ENCODE measurements around the gene GPATCH3. TPM values are rescaled to one million over a fixed set of nuclear protein-coding genes. Genes with fewer than 3 reads are reported as not detected.
A peak's percentile ranks its signal among the peaks of the same experiment; 100 is the strongest.

The GPATCH3 gene
- total and polyA plus RNA-seq, 2 of the 8 experiments (the other 6 are each of a cell fraction or from before 2014, with no cell fraction given): 7.9 to 17.4 TPM

- Histone ChIP-seq H2BK12ac (ENCODE audit: low read depth, low read length) (peak within 1 kb of the TSS; percentile 21; the same call in 1 of the 2 replicates), H3K79me1 (ENCODE audit: low read depth, low read length) (0 out of 2 replicates have a peak, but pooled peaks cover 1% of the 10 kb centered on the region), H2BK120ac (replicated peaks; ENCODE audit: low read depth, low read length) (no peak within 1 kb of the TSS), H4K8ac (ENCODE audit: extremely low read depth, insufficient read depth, low read length) (peak within 1 kb of the TSS; percentile 96), H4K91ac (replicated peaks; ENCODE audit: insufficient read length, low read length) (peak within 1 kb of the TSS; percentile 91), H3K14ac (ENCODE audit: insufficient read length) (no peak within 1 kb of the TSS), H3K36me3 (ENCODE audit: control insufficient read depth in 2 of 4, insufficient read depth in 4 of 4, low read length in 3 of 4) (peaks cover 12 to 39% (median 28%) of the 10 kb centered on the region in 4 experiments; a peak in 7 of 8 replicates), H3K9ac (replicated peaks in 1 of 4; ENCODE audit: extremely low read depth in 1 of 4, low read depth in 3 of 4, low read length in 3 of 4) (peak within 1 kb of the TSS; percentile 72 to 86 (median 83)), H3K4me1 (replicated peaks in 1 of 4; ENCODE audit: control insufficient read depth in 3 of 4, insufficient read depth in 4 of 4, low read length in 3 of 4) (peaks cover 0 to 8% (median 3%) of the 10 kb centered on the region in 4 experiments; a peak in 3 of 7 replicates), H3K23me2 (ENCODE audit: low read depth, low read length) (peaks cover 12% of the 10 kb centered on the region; the same call in 1 of the 2 replicates), H3K23ac (ENCODE audit: insufficient read length) (no peak within 1 kb of the TSS), H3K27me3 (replicated peaks in 1 of 4; ENCODE audit: control insufficient read depth in 3 of 4, extremely low read depth in 1 of 4, insufficient read depth in 3 of 4, low read length in 3 of 4) (no peaks in the 10 kb centered on the region), H3K27ac (ENCODE audit: low read depth, low read length) (peak within 1 kb of the TSS; percentile 58), H2AFZ (ENCODE audit: low read length) (no peak within 1 kb of the TSS; the same call in 1 of the 2 replicates), H4K20me1 (replicated peaks in 1 of 2; ENCODE audit: control insufficient read depth in 1 of 2, insufficient read depth in 2 of 2, low read length in 2 of 2) (peaks cover 2 to 5% of the 10 kb centered on the region in 2 experiments), H4K5ac (ENCODE audit: insufficient read length, low read depth, low read length) (peak within 1 kb of the TSS; percentile 70), H3K79me2 (ENCODE audit: control insufficient read depth in 1 of 2, insufficient read depth in 2 of 2, low read length in 2 of 2) (peaks cover 0 to 12% of the 10 kb centered on the region in 2 experiments; a peak in 2 of 4 replicates), H2BK5ac (ENCODE audit: low read depth, low read length) (peak within 1 kb of the TSS; percentile 93), H3K56ac (replicated peaks; ENCODE audit: insufficient read length, low read depth, low read length) (peak within 1 kb of the TSS; percentile 78), H3K4me3 (ENCODE audit: extremely low read depth in 1 of 4, insufficient read depth in 2 of 4, low read depth in 3 of 4, low read length in 4 of 4) (peak within 1 kb of the TSS; percentile 77 to 80 (median 80)), H2BK20ac (ENCODE audit: low read length) (no peak within 1 kb of the TSS), H2AK5ac (ENCODE audit: low read depth, low read length) (no peak within 1 kb of the TSS), H3K4ac (replicated peaks; ENCODE audit: insufficient read length, low read depth, low read length) (peak within 1 kb of the TSS; percentile 21), H2BK15ac (ENCODE audit: low read length) (no peak within 1 kb of the TSS), H3K18ac (ENCODE audit: extremely low read depth, low read length) (peak within 1 kb of the TSS; percentile 83), H3K9me3 (ENCODE audit: insufficient read depth in 2 of 2, low read depth in 1 of 2, low read length in 1 of 2) (no peaks in the 10 kb centered on the region), H3K4me2 (ENCODE audit: insufficient read depth in 1 of 2, low read depth in 2 of 2, low read length in 2 of 2) (peak within 1 kb of the TSS; percentile 79 to 97)
- ChIA-PET CTCF (ENCODE audit: partially characterized antibody) (interaction anchor here (0.6 to 31.7 kb wide), 10 partner anchors 10 to 351 kb away, joined by 3 to 547 read pairs (median 4); partner anchors contain the start of genes GPATCH3 and SFN), POLR2A (ENCODE audit: partially characterized antibody) (interaction anchor here (0.7 to 6.5 kb wide), 24 partner anchors 9 to 117 kb away, joined by 3 to 66 read pairs (median 4); partner anchors contain the start of genes GPATCH3, NR0B2 and NUDC)
- WGBS, 2 experiments (ENCODE audit: extremely low coverage in 1 of 2, insufficient coverage in 1 of 2, insufficient read length in 1 of 2, insufficient replicate concordance in 2 of 2, low coverage in 1 of 2, low lambda C conversion rate in 2 of 2, missing lambda C conversion rate in 1 of 2): 4% methylated on average over 74 of the region's 89 CpGs; no CpG with 5 or more reads in 1 of the 2 experiments
- peak in 1 of 2 experiments; percentile 85 for DNase-seq (ENCODE audit: low read depth in 1 of 2, low spot score in 2 of 2)
- no peak for FAIRE-seq
- TF ChIP-seq POLR2A (IDR thresholded peaks at IDR 0.05; ENCODE audit: control extremely low read depth in 1 of 2, low read depth in 2 of 2, low read length in 2 of 2) (peak; percentile 74 to 84), TEAD4 (IDR thresholded peaks at IDR 0.05; ENCODE audit: low read depth, low read length) (no peak), KDM4A (IDR thresholded peaks at IDR 0.05; ENCODE audit: low read depth, low read length, severe bottlenecking) (peak; percentile 84), SIX5 (IDR thresholded peaks at IDR 0.05; ENCODE audit: low read depth, low read length) (no peak), ASH2L (IDR thresholded peaks at IDR 0.05; ENCODE audit: low read length) (peak; percentile 69), YY1 (IDR thresholded peaks at IDR 0.05; ENCODE audit: low read depth, low read length) (peak; percentile 31; the same call in 1 of the 2 replicates), KDM1A (IDR thresholded peaks at IDR 0.05; ENCODE audit: borderline replicate concordance, low read length) (peak; percentile 78; the same call in 1 of the 2 replicates), FOSL1 (IDR thresholded peaks at IDR 0.05; ENCODE audit: insufficient read depth, low read depth, low read length) (no peak), USF2 (IDR thresholded peaks at IDR 0.05; ENCODE audit: low read length) (no peak), TAF7 (optimal IDR thresholded peaks at IDR 0.05; ENCODE audit: borderline replicate concordance, low read depth, low read length) (no peak)
Observed at GRCh38 chr1:26889551-26890466, 10.5 kb downstream of the GPATCH3 start, which contains the start of gene GPN2. TSS of gene GPN2 (minus strand) at chr1:26890283. CDS start at chr1:26890096, 187 bp downstream.

Data from H1 (cell line).